BLaER1 treated with 17β-estradiol and CSF1 and Interleukin-3, amounts not matched to agents 10 nM and 100 nM (cell line): ENCODE results near the gene FLNA.

Experiments used
- H3K27ac ChIP-seq, 11 experiments: shearing (Covaris generic); formaldehyde crosslinking; 2 replicates each; pipeline ENCODE4 v1.8.1; 2022
- H3K27me3 ChIP-seq, 11 experiments: shearing (Covaris generic); formaldehyde crosslinking; 2 replicates each; pipeline ENCODE4 v1.8.1; 2022
- H3K36me3 ChIP-seq, 11 experiments: shearing (Covaris generic); formaldehyde crosslinking; 2 replicates each; pipeline ENCODE4 v1.8.1; 2022
- H3K4me1 ChIP-seq, 10 experiments: shearing (Covaris generic); formaldehyde crosslinking; 2 replicates each; pipeline ENCODE4 v1.8.1; 2022
- H3K4me2 ChIP-seq, 11 experiments: shearing (Covaris generic); formaldehyde crosslinking; 2 replicates each; pipeline ENCODE4 v1.8.1; 2022
- H3K4me3 ChIP-seq, 10 experiments: shearing (Covaris generic); formaldehyde crosslinking; 2 replicates each; pipeline ENCODE4 v1.8.1; 2022
- H3K9ac ChIP-seq, 11 experiments: shearing (Covaris generic); formaldehyde crosslinking; 2 replicates each; pipeline ENCODE4 v1.8.1; 2022
- H3K9me3 ChIP-seq, 11 experiments: shearing (Covaris generic); formaldehyde crosslinking; replicated peaks in 1 of 11; 2 replicates each; pipeline ENCODE4 v1.8.1; 2022
- H4K20me1 ChIP-seq, 11 experiments: shearing (Covaris generic); formaldehyde crosslinking; 2 replicates each; pipeline ENCODE4 v1.8.1; 2022
- Cebpa-rat ChIP-seq, 11 experiments: shearing (Covaris generic); IDR thresholded peaks; 2 replicates each; pipeline ENCODE4 v1.8.1; 2022

FLNA gene

GRCh38 chrX:154300816-154301215, 73.6 kb downstream of the FLNA start:
- no peak overlapping the region for H3K9ac ChIP-seq
- peaks cover 80 to 97% (median 85%) of the 10 kb centered on the region in 11 experiments for H3K27me3 ChIP-seq
- peaks cover 4 to 18% (median 9%) of the 10 kb centered on the region in 10 experiments; a peak in 12 of 20 replicates for H3K4me1 ChIP-seq
- H3K4me3 ChIP-seq = no peak overlapping the region
- H4K20me1 ChIP-seq = peaks cover 0 to 3% (median 0%) of the 10 kb centered on the region in 11 experiments; a peak in 3 of 22 replicates
- H3K27ac ChIP-seq = peak overlapping the region in 1 of 11 experiments; percentile 29; a peak in 1 of 22 replicates
- H3K4me2 ChIP-seq = 0 out of 22 replicates have a peak overlapping the region, but pooled peaks of 1 of the 11 experiments have one; percentile 11
- no peaks in the 10 kb centered on the region for H3K36me3 ChIP-seq
- H3K9me3 ChIP-seq = peaks cover 4 to 37% (median 10%) of the 10 kb centered on the region in 11 experiments
- 0 out of 22 replicates have a peak, but pooled peaks of 1 of the 11 experiments have one; percentile 40 for TF ChIP-seq Cebpa-rat (IDR thresholded peaks at IDR 0.05)
